ENCODE data around the gene OR4Q3. TPM values are rescaled to one million over a fixed set of nuclear protein-coding genes. Genes with fewer than 3 reads are reported as not detected.
"Not testable (repeated sequence)": the region's sequence is repeated elsewhere in the genome, so short reads cannot be mapped to it uniquely, and the experiment has no call there.

The OR4Q3 gene
- total RNA-seq, result not detected

- no peak for DNase-seq
- Histone ChIP-seq H3K27me3 (no peaks in the 10 kb centered on the region), H3K27ac (no peak within 1 kb of the TSS), H3K4me3 (no peak within 1 kb of the TSS), H3K9me3 (no peaks in the 10 kb centered on the region), H3K36me3 (no peaks in the 10 kb centered on the region), H3K4me1 (no peaks in the 10 kb centered on the region)
- TF ChIP-seq, protein P1, sequence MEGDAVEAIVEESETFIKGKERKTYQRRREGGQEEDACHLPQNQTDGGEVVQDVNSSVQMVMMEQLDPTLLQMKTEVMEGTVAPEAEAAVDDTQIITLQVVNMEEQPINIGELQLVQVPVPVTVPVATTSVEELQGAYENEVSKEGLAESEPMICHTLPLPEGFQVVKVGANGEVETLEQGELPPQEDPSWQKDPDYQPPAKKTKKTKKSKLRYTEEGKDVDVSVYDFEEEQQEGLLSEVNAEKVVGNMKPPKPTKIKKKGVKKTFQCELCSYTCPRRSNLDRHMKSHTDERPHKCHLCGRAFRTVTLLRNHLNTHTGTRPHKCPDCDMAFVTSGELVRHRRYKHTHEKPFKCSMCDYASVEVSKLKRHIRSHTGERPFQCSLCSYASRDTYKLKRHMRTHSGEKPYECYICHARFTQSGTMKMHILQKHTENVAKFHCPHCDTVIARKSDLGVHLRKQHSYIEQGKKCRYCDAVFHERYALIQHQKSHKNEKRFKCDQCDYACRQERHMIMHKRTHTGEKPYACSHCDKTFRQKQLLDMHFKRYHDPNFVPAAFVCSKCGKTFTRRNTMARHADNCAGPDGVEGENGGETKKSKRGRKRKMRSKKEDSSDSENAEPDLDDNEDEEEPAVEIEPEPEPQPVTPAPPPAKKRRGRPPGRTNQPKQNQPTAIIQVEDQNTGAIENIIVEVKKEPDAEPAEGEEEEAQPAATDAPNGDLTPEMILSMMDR (IDR thresholded peaks at IDR 0.05), result no peak
- no peak for TF ChIP-seq POLR2A (IDR thresholded peaks at IDR 0.05)
These were observed at the start of gene OR4Q3 for GRCh38 chr14:19743256-19743655. TSS of gene OR4Q3 (plus strand) at chr14:19743571.

DNA sequence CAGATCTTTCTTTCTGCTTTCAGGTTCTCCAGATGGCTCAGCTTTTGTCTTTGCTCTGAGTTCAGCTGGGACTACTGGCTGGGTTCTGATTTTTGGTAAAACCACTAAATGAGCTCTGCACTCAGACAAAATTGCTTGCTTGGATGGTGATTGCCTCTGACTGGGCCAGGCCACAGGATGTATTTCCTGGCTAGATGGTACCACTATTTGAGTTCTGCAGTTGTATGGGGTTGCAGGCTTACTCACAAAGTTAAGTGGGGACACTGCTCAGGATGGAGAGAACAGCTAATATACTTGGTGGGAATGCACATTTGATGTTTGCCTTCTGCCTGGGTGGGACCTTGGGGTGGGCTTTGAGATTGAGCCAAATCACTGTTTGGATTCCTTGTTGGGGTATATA lies 14.0 kb upstream of the OR4Q3 start:
- Histone ChIP-seq H3K36me3 (no peaks in the 10 kb centered on the region), H3K4me3 (no peak overlapping the region), H3K27me3 (no peaks in the 10 kb centered on the region), H3K9me3 (peaks cover 0 to 27% (median 3%) of the 10 kb centered on the region in 4 donors), H3K27ac (no peak overlapping the region), H3K4me1 (no peaks in the 10 kb centered on the region)
- no peak for DNase-seq
- TF ChIP-seq, protein P1 (IDR thresholded peaks at IDR 0.05), result no peak
- no peak for TF ChIP-seq POLR2A (IDR thresholded peaks at IDR 0.05)

DNA sequence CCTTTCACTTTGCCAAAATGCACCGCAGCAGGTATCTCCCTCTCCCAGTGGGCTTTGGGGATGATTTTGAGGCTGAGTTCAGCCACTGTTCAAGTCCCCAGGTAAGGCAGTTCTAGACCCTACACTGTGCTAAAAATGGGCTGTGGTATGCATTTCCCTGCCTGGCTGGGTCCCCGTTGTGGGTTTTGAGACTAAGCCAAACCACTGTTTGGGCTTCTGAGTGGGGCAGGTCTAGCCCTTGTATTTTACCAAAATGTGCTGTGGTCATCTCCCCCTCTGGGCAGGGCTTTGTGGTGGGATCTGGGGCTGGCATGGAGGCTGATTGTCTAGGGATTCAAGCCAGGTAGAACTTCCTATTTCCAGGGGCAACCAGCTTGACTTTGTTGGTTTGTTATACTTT lies 13.6 kb upstream of the OR4Q3 start:
- no peaks in the 10 kb centered on the region for H3K36me3 ChIP-seq
- H3K27ac ChIP-seq, result no peak overlapping the region
- no peaks in the 10 kb centered on the region for H3K4me1 ChIP-seq
- no peak overlapping the region for H3K4me3 ChIP-seq
- no peak for DNase-seq
- peaks cover 0 to 27% (median 3%) of the 10 kb centered on the region in 4 donors for H3K9me3 ChIP-seq
- H3K27me3 ChIP-seq, result no peaks in the 10 kb centered on the region
- TF ChIP-seq POLR2A (IDR thresholded peaks at IDR 0.05), result no peak
- TF ChIP-seq, protein P1 (IDR thresholded peaks at IDR 0.05), result no peak

DNA sequence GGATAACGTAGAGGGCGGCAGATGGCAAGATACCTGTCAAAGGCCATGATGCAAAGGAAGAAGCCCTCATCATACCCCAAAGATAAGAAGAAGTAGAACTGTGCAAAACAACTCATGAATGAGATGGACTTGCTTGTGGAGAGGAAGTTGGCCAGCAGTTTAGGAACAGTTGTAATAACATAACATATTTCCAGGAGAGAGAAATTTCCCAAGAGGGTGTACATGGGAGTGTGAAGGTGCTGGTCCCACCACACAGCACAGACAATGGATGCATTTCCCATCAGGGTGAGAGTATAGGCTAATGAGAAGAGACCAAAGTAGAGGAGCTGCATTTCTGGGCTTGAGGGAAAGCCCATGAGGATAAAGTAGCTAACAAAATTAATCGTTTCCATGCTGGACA lies 9.5 kb upstream of the OR4Q3 start:
- not testable (repeated sequence) for DNase-seq, H3K4me1 ChIP-seq, H3K4me3 ChIP-seq, H3K27me3 ChIP-seq, H3K27ac ChIP-seq, H3K36me3 ChIP-seq
- peaks cover 0 to 16% (median 3%) of the 10 kb centered on the region in 4 donors for H3K9me3 ChIP-seq

GRCh38 chr14:19752316-19752715 lies 8.9 kb downstream of the OR4Q3 start:
- H3K27me3 ChIP-seq, DNase-seq, H3K9me3 ChIP-seq, H3K27ac ChIP-seq, H3K4me3 ChIP-seq, H3K36me3 ChIP-seq, H3K4me1 ChIP-seq: not testable (repeated sequence)

DNA sequence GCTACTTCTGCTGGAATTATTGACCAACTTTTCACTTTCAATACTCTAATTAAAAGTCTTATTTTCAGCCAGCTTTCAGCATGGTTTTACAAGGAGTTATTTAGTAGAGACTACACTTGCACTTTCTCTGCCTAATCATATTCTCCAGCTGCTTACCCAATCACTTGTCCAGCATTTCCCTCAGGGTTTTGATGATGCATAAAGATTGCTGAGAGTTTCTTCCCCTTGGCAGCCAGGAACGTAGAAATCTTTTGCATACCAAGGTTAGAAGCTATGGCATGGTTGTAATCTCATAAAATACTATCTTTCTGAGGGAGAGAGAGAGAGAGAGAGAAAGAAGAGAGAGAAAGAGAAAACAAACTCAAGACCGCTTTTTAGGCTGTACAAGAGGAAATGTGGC lies 10.8 kb downstream of the OR4Q3 start:
- DNase-seq, result no peak
- H3K9me3 ChIP-seq, result no peaks in the 10 kb centered on the region
- H3K4me1 ChIP-seq, result no peaks in the 10 kb centered on the region
- no peak for TF ChIP-seq POLR2A (IDR thresholded peaks at IDR 0.05)
- TF ChIP-seq, protein P1 (IDR thresholded peaks at IDR 0.05), result no peak
- no peaks in the 10 kb centered on the region for H3K27me3 ChIP-seq
- no peak overlapping the region for H3K4me3 ChIP-seq
- no peak overlapping the region for H3K27ac ChIP-seq
- no peaks in the 10 kb centered on the region for H3K36me3 ChIP-seq

DNA sequence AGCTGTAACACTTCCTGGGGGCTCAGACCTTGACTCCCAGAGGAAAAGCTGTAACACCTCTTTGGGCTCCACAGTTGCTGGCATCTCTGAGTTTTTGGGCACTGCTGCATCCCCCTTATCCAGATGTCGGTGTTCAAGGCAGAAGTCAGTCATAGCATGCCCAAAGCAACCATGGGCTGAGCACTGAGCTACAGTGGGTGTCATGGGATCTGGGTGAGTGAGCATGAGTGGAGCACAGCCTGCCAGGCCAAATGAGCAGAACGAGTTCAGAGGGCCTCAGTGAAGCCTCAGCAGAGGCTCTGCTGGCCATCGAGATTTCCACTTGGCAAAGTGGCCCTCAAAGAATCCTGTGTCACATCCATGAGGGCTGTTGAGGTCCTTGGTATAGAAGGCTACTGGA lies 28.1 kb downstream of the OR4Q3 start:
- not testable (repeated sequence) for H3K9me3 ChIP-seq, H3K4me1 ChIP-seq, H3K27me3 ChIP-seq, H3K4me3 ChIP-seq, DNase-seq, H3K36me3 ChIP-seq, H3K27ac ChIP-seq
